DND-41 (cell line): ENCODE data around the gene ADCY2.

Source experiments
- CTCF ChIP-seq: IDR thresholded peaks from 2 replicates; pipeline ENCODE4 v1.5.1; 2012; ENCODE audit warnings: borderline replicate concordance, low read length, moderate library complexity, mild to moderate bottlenecking; ENCODE audit not compliant: poor library complexity, severe bottlenecking; ENCODE audit errors: extremely low read depth
- EZH2 ChIP-seq: IDR thresholded peaks from 3 replicates; pipeline ENCODE4 v1.6.1; 2012; ENCODE audit warnings: borderline replicate concordance, low read depth, mild to moderate bottlenecking, moderate library complexity, low read length, inconsistent platforms; ENCODE audit not compliant: severe bottlenecking

GRCh38 chr5:7426284-7426683 is 30.3 kb downstream of the ADCY2 start:
- no peak for TF ChIP-seq CTCF
- no peak for TF ChIP-seq EZH2
